Measurements from ENCODE around the gene MATN3. TPM values are rescaled to one million over a fixed set of nuclear protein-coding genes. Genes with fewer than 3 reads are reported as not detected.

The MATN3 gene
- total RNA-seq, 1 experiment from 2014 or later = 0.98 TPM

DNA sequence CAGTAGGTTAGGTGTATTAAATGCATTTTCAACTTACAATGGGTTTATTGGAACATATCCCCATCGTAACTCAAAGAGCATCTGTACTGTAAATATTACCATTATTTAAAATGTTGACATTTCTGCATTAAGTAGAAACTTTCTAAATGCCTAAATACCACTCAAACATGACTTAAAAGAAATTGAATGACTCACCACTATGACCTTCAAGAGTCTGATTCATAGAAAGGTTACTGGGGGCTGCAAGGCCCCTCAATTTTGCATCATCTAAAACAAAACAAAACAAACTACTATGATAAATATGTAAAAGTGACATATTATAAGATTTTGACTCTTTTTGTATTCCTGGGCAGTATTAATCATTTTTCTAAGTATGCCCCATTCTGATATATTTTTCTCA is 30.2 kb downstream of the MATN3 start:
- no TSS peak for BruUV-seq (replicated peaks)
- TF ChIP-seq CTCF (IDR thresholded peaks at IDR 0.05; ENCODE audit: unreplicated experiment) = no peak
- no peaks in the 10 kb centered on the region for H3K27me3 Mint-ChIP-seq (ENCODE audit: insufficient read depth, unreplicated experiment)
- peaks cover 31% of the 10 kb centered on the region for H3K36me3 Mint-ChIP-seq (ENCODE audit: insufficient read depth, unreplicated experiment)
- no peak for DNase-seq (ENCODE audit: unreplicated experiment)
- POLR2A ChIA-PET = interaction anchor here (1.0 kb wide), 1 partner anchor 111 kb away, joined by 3 read pairs; no protein-coding TSS in a partner anchor
- intact Hi-C loops (cut with micrococcal nuclease) = no loop called here
- peaks cover 17% of the 10 kb centered on the region for H3K4me1 Mint-ChIP-seq (ENCODE audit: insufficient read depth, unreplicated experiment)
- H3K27ac Mint-ChIP-seq (ENCODE audit: low read depth, unreplicated experiment) = no peak overlapping the region
- no peak overlapping the region for H3K4me3 Mint-ChIP-seq (ENCODE audit: unreplicated experiment)
- CTCF ChIA-PET = interaction anchor here (0.7 to 0.8 kb wide), 2 partner anchors 11 to 122 kb away, joined by 3 read pairs; no protein-coding TSS in a partner anchor
- H3K9me3 Mint-ChIP-seq (ENCODE audit: unreplicated experiment) = no peaks in the 10 kb centered on the region

DNA sequence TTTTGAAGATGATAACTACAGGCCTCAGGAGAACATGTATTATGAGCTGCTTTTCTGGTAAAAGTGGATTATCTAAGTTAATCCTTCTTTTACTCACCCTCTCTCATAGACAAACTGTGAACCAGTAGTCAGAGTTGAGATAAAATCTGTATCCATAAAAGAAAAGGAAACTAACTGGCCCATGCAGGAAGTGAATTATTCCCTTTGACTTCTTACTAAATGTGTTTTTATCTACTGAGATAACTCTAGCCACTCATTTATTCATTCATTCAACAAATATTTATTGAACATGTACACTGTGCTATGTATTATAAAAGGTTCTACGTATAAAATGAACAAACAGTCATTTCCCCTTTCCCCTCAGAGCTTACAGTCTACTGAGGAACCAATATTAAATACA is 32.5 kb downstream of the MATN3 start:
- Mint-ChIP-seq H3K4me1 (ENCODE audit: insufficient read depth, unreplicated experiment) (peaks cover 6% of the 10 kb centered on the region), H3K27ac (ENCODE audit: low read depth, unreplicated experiment) (no peak overlapping the region), H3K9me3 (ENCODE audit: unreplicated experiment) (no peaks in the 10 kb centered on the region), H3K36me3 (ENCODE audit: insufficient read depth, unreplicated experiment) (peaks cover 16% of the 10 kb centered on the region), H3K4me3 (ENCODE audit: unreplicated experiment) (no peak overlapping the region), H3K27me3 (ENCODE audit: insufficient read depth, unreplicated experiment) (no peaks in the 10 kb centered on the region)
- intact Hi-C loops (cut with micrococcal nuclease) = no loop called here
- no peak for DNase-seq (ENCODE audit: unreplicated experiment)
- ChIA-PET POLR2A (interaction anchor here (0.9 to 1.3 kb wide), 2 partner anchors 10 to 80 kb away, joined by 4 to 5 read pairs; partner anchors contain the start of gene WDR35), CTCF (no interaction called here)
- BruUV-seq (replicated peaks) = no TSS peak
- TF ChIP-seq CTCF (IDR thresholded peaks at IDR 0.05; ENCODE audit: unreplicated experiment) = no peak

GRCh38 chr2:19973466-19973865 is 39.0 kb downstream of the MATN3 start:
- POLR2A ChIA-PET = no interaction called here
- BruUV-seq (replicated peaks) = no TSS peak
- CTCF ChIA-PET = interaction anchor here (0.6 to 1.4 kb wide), 2 partner anchors 10 to 41 kb away, joined by 3 to 6 read pairs; no protein-coding TSS in a partner anchor
- Mint-ChIP-seq H3K4me1 (ENCODE audit: insufficient read depth, unreplicated experiment) (no peaks in the 10 kb centered on the region), H3K36me3 (ENCODE audit: insufficient read depth, unreplicated experiment) (peaks cover 12% of the 10 kb centered on the region), H3K9me3 (ENCODE audit: unreplicated experiment) (no peaks in the 10 kb centered on the region), H3K27me3 (ENCODE audit: insufficient read depth, unreplicated experiment) (no peaks in the 10 kb centered on the region), H3K4me3 (ENCODE audit: unreplicated experiment) (no peak overlapping the region), H3K27ac (ENCODE audit: low read depth, unreplicated experiment) (no peak overlapping the region)
- DNase-seq (ENCODE audit: unreplicated experiment) = no peak
- no peak for TF ChIP-seq CTCF (IDR thresholded peaks at IDR 0.05; ENCODE audit: unreplicated experiment)
- intact Hi-C loops (cut with micrococcal nuclease) = no loop called here

DNA sequence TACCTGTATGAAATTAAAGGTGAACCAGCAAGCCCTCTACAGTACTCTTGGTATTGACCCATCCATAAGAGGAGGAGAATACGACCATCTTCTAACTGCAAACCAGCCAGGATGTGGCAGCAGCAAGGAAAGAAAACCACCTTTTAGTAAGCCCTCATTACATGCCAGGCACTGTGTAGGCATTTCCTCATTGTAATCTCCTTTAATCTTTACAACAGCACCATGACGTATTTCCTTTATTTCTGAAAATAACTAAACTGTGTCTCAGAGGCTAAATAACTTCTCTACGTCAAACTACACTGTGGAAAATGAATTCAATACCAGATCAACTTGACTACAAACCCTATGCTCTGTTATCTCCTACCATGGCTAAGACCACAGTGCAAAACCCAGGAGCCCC is 40.8 kb downstream of the MATN3 start:
- intact Hi-C loops (cut with micrococcal nuclease) = no loop called here
- BruUV-seq (replicated peaks) = no TSS peak
- DNase-seq (ENCODE audit: unreplicated experiment) = no peak
- Mint-ChIP-seq H3K4me3 (ENCODE audit: unreplicated experiment) (no peak overlapping the region), H3K4me1 (ENCODE audit: insufficient read depth, unreplicated experiment) (no peaks in the 10 kb centered on the region), H3K27ac (ENCODE audit: low read depth, unreplicated experiment) (no peak overlapping the region), H3K27me3 (ENCODE audit: insufficient read depth, unreplicated experiment) (no peaks in the 10 kb centered on the region), H3K36me3 (ENCODE audit: insufficient read depth, unreplicated experiment) (peaks cover 12% of the 10 kb centered on the region), H3K9me3 (ENCODE audit: unreplicated experiment) (no peaks in the 10 kb centered on the region)
- ChIA-PET POLR2A (interaction anchor here (0.7 to 1.0 kb wide), 2 partner anchors 18 to 83 kb away, joined by 3 read pairs; partner anchors contain the start of gene WDR35), CTCF (interaction anchor here (0.6 to 1.2 kb wide), 3 partner anchors 14 to 36 kb away, joined by 3 to 4 read pairs (median 3); no protein-coding TSS in a partner anchor)
- TF ChIP-seq CTCF (IDR thresholded peaks at IDR 0.05; ENCODE audit: unreplicated experiment) = no peak
